Endodermal cell (in vitro differentiated cells): Measurements from ENCODE around the gene NLRP9. TPM values are rescaled to one million over a fixed set of nuclear protein-coding genes. Genes with fewer than 3 reads are reported as not detected.

ENCODE experiments used
- DNase-seq: peaks from one replicate; pipeline ENCODE4 v3.0.0-alpha.2; 2017
- H3K27ac ChIP-seq: 2 replicates; pipeline ENCODE4 v1.5.1; 2013; ENCODE audit warnings: mild to moderate bottlenecking, low read depth, low read length, moderate library complexity
- H3K27me3 ChIP-seq: 2 replicates; pipeline ENCODE4 v1.6.1; 2013; ENCODE audit warnings: mild to moderate bottlenecking, low read length, moderate library complexity; ENCODE audit not compliant: insufficient read depth, control insufficient read depth, poor library complexity, severe bottlenecking
- H3K36me3 ChIP-seq: 2 replicates; pipeline ENCODE4 v1.7.0; 2013; ENCODE audit warnings: mild to moderate bottlenecking, low read length, moderate library complexity; ENCODE audit not compliant: control insufficient read depth, insufficient read depth
- H3K4me1 ChIP-seq: one replicate; pipeline ENCODE4 v1.7.0; 2013; ENCODE audit warnings: low read length; ENCODE audit not compliant: control insufficient read depth, insufficient read depth
- H3K4me3 ChIP-seq: 2 replicates; pipeline ENCODE4 v1.5.1; 2013; ENCODE audit warnings: mild to moderate bottlenecking, low read length, moderate library complexity
- H3K9ac ChIP-seq: 2 replicates; pipeline ENCODE4 v1.6.1; 2013; ENCODE audit warnings: mild to moderate bottlenecking, low read length, moderate library complexity; ENCODE audit not compliant: poor library complexity, severe bottlenecking; ENCODE audit errors: extremely low read depth
- H3K9me3 ChIP-seq: 2 replicates; pipeline ENCODE4 v1.6.1; 2013; ENCODE audit warnings: mild to moderate bottlenecking, low read length, moderate library complexity; ENCODE audit not compliant: control insufficient read depth
- H3K27ac Mint-ChIP-seq: 2 replicates; pipeline ENCODE4 v1.8.0; 2020; ENCODE audit warnings: mixed read lengths
- H3K27me3 Mint-ChIP-seq: 2 replicates; pipeline ENCODE4 v1.8.0; 2021; ENCODE audit warnings: mild to moderate bottlenecking, mixed read lengths; ENCODE audit not compliant: insufficient read depth
- H3K36me3 Mint-ChIP-seq: 2 replicates; pipeline ENCODE4 v1.8.0; 2020; ENCODE audit warnings: low read depth, mixed read lengths
- H3K4me1 Mint-ChIP-seq: 2 replicates; pipeline ENCODE4 v1.8.0; 2020; ENCODE audit warnings: mixed read lengths
- H3K4me3 Mint-ChIP-seq: 2 replicates; pipeline ENCODE4 v1.8.0; 2020; ENCODE audit warnings: mild to moderate bottlenecking, moderate library complexity, mixed read lengths
- H3K9me3 Mint-ChIP-seq: 2 replicates; pipeline ENCODE4 v1.8.0; 2020; ENCODE audit warnings: mild to moderate bottlenecking, mixed read lengths
- WGBS, 2 experiments: methylation state at CpG; one replicate each; pipeline versions ENCODE4 v1.1.5 to v1.1.7; 2013; ENCODE audit warnings: missing lambda C conversion rate in 2 of 2, mixed read lengths in 1 of 2; ENCODE audit not compliant: insufficient coverage in 1 of 2, insufficient read length in 1 of 2; 5-methylcytosine and 5-hydroxymethylcytosine counted together
- total RNA-seq, 2 donors: library from RNA; stranded (reverse); fragmentation: NEBNext Ultra II Directional in 1 of 2; extraction: Animal tissue kit (Norgen Biotek cat#: 25700) in 1 of 2; gene quantifications; 2 replicates in 1 of 2; 3 replicates in 1 of 2; pipeline ENCODE4 v1.2.1, GENCODE V29; 2021
- TF ChIP-seq, protein P1 (sequence below): fragments of 200-600 bp; sonication (generic); conservative IDR thresholded peaks from 2 replicates; pipeline ENCODE4 v1.5.0; 2021; ENCODE audit warnings: antibody characterized with exemption, mild to moderate bottlenecking

Gene NLRP9
- total RNA-seq, 2 donors from 2014 or later = not detected

DNA sequence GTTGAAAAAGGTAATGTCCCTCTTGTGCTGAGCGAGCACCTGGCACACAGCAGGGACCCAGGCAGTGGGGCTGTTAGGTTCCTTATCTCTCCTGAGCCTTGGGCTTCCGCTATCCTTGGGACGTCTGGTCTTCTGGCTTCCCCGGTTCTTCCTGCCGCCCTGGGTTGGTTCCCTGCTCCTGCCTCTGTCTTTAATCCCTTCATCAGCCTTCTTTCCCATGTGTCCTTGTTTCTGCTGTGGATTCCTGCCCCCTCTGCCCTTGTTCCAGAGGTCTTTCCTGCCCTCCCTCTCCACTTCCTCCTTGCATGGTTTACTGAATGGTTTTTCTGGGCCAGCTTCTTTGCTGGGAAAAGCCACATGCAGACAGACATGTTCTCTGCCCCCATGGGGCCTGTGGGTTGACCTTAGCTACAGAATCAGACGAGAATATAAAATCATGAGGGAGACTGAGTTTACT is 60.6 kb downstream of the NLRP9 start:
- peak overlapping the region; percentile 88 for H3K4me3 ChIP-seq
- no peak overlapping the region for H3K4me3 Mint-ChIP-seq
- H3K27me3 ChIP-seq = no peaks in the 10 kb centered on the region

DNA sequence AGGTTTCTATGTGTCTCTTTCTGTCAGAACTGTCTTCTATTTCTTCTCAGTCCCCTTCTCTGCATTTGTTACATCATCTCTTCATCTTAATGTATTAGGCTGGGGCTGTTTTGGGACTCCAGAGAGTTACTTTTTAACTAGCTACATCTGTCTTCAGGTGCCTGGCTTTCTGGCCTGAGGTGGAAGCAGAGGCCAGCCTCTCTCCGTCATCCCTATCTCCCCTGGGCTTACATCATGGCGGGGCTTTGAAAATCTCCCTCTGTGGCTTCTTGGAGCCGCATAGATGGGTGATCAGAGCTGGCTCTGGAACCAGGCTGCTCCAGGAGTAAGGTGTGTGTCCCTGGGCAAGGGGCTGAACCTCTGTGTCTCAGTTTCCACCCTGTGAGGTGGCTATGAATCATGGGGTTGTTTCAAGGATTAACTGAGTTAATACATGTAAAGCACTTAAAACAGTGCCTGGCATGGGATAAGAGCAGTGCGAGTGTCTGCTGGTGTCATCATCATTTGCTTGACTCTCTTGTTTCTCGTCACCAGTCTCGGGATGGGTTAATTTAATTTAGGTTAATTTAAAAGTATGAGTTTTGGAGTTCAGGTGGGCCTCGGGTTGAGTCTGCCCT is 61.2 kb downstream of the NLRP9 start:
- Mint-ChIP-seq H3K27ac (peak overlapping the region; percentile 77), H3K36me3 (peaks cover 49% of the 10 kb centered on the region), H3K27me3 (no peaks in the 10 kb centered on the region), H3K9me3 (no peaks in the 10 kb centered on the region), H3K4me1 (peaks cover 28% of the 10 kb centered on the region), H3K4me3 (peak overlapping the region; percentile 90)
- no peaks in the 10 kb centered on the region for H3K27me3 ChIP-seq
- 93 to 96% methylated on average over 4 to 7 of the region's 7 CpGs for WGBS, 2 experiments
- TF ChIP-seq, protein P1, sequence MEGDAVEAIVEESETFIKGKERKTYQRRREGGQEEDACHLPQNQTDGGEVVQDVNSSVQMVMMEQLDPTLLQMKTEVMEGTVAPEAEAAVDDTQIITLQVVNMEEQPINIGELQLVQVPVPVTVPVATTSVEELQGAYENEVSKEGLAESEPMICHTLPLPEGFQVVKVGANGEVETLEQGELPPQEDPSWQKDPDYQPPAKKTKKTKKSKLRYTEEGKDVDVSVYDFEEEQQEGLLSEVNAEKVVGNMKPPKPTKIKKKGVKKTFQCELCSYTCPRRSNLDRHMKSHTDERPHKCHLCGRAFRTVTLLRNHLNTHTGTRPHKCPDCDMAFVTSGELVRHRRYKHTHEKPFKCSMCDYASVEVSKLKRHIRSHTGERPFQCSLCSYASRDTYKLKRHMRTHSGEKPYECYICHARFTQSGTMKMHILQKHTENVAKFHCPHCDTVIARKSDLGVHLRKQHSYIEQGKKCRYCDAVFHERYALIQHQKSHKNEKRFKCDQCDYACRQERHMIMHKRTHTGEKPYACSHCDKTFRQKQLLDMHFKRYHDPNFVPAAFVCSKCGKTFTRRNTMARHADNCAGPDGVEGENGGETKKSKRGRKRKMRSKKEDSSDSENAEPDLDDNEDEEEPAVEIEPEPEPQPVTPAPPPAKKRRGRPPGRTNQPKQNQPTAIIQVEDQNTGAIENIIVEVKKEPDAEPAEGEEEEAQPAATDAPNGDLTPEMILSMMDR = no peak
- peak overlapping the region; percentile 88 for H3K4me3 ChIP-seq
- H3K4me1 ChIP-seq = peaks cover 3% of the 10 kb centered on the region
- H3K9me3 ChIP-seq = no peaks in the 10 kb centered on the region
- peak overlapping the region; percentile 4 for H3K9ac ChIP-seq
- peaks cover 47% of the 10 kb centered on the region for H3K36me3 ChIP-seq
- DNase-seq = no peak
- no peak overlapping the region for H3K27ac ChIP-seq

More for the DNA sequence above, 60.6 kb downstream of the NLRP9 start:
- Mint-ChIP-seq H3K36me3 (peaks cover 48% of the 10 kb centered on the region), H3K4me1 (peaks cover 28% of the 10 kb centered on the region), H3K27me3 (no peaks in the 10 kb centered on the region), H3K27ac (peak overlapping the region; percentile 77), H3K9me3 (no peaks in the 10 kb centered on the region)
- no peaks in the 10 kb centered on the region for H3K9me3 ChIP-seq
- H3K9ac ChIP-seq = peak overlapping the region; percentile 4
- no peak for DNase-seq
- peaks cover 45% of the 10 kb centered on the region for H3K36me3 ChIP-seq
- no peak overlapping the region for H3K27ac ChIP-seq
- TF ChIP-seq, protein P1 = no peak
- H3K4me1 ChIP-seq = peaks cover 3% of the 10 kb centered on the region
- WGBS, 2 experiments = 82 to 90% methylated on average over 3 to 6 of the region's 6 CpGs

DNA sequence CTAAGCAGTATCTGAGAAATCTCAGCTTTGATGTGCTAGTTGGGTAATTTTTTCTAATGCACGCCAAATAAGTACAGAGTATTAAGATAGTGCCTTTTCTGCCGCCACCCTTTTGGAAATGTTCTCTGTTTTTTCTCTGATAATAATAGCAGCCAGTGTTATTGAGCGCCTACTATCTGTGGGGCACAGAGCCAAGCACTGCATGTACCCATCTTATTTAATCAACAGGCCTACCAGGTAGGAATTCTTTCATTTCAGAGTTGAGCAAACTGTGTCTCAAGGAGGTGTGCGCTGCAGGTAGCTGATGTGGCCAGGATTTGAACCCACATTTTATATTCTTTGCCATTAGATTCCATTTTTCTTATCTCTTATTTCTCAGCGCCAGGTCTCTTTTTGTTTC is 61.8 kb downstream of the NLRP9 start:
- WGBS, 2 experiments = 95 to 97% methylated on average over 3 to 5 of the region's 5 CpGs
- H3K9ac ChIP-seq = no peak overlapping the region
- DNase-seq = no peak
- H3K9me3 Mint-ChIP-seq = no peaks in the 10 kb centered on the region
- H3K4me1 ChIP-seq = peaks cover 3% of the 10 kb centered on the region
- no peaks in the 10 kb centered on the region for H3K9me3 ChIP-seq
- H3K27ac ChIP-seq = no peak overlapping the region
- peak overlapping the region; percentile 88 for H3K4me3 ChIP-seq
- H3K27ac Mint-ChIP-seq = peak overlapping the region; percentile 3
- H3K36me3 ChIP-seq = peaks cover 42% of the 10 kb centered on the region
- no peaks in the 10 kb centered on the region for H3K27me3 ChIP-seq
- H3K4me3 Mint-ChIP-seq = peak overlapping the region; percentile 90
- no peaks in the 10 kb centered on the region for H3K27me3 Mint-ChIP-seq
- TF ChIP-seq, protein P1 = no peak
- H3K4me1 Mint-ChIP-seq = peaks cover 28% of the 10 kb centered on the region
- H3K36me3 Mint-ChIP-seq = peaks cover 53% of the 10 kb centered on the region
